Measurements from ENCODE around the gene EPN2.
A peak's percentile ranks its signal among the peaks of the same experiment; 100 is the strongest.

EPN2 gene

GRCh38 chr17:19335951-19336631 lies 98.9 kb downstream of the EPN2 start:
- DNase-seq: peak in 7 of 42 donors; percentile 7 to 43 (median 16)
- intact Hi-C loops (cut with DNase I): no loop called here

- intact Hi-C loops (cut with DNase I): no loop called here
- DNase-seq: peak in 36 of 42 donors; percentile 33 to 89 (median 65)
These were observed 100.0 kb downstream of the EPN2 start for GRCh38 chr17:19336938-19337711.

- intact Hi-C loops (cut with DNase I): no loop called here
- DNase-seq: peak in 2 of 42 donors; percentile 7 to 49
These were observed 100.5 kb downstream of the EPN2 start for GRCh38 chr17:19337712-19338023.

GRCh38 chr17:19338031-19338990 lies 101.1 kb downstream of the EPN2 start:
- intact Hi-C loops (cut with DNase I): no loop called here
- DNase-seq: peak in 38 of 42 donors; percentile 43 to 86 (median 68)

- intact Hi-C loops (cut with DNase I): no loop called here
- peak in 4 of 42 donors; percentile 7 to 43 (median 26) for DNase-seq
These were observed 102.2 kb downstream of the EPN2 start for GRCh38 chr17:19339341-19339815.

GRCh38 chr17:19341211-19341631 lies 104.1 kb downstream of the EPN2 start:
- intact Hi-C loops (cut with DNase I): no loop called here
- DNase-seq: peak in 9 of 42 donors; percentile 23 to 73 (median 42)

GRCh38 chr17:19341641-19342610 lies 104.8 kb downstream of the EPN2 start:
- peak in 8 of 42 donors; percentile 13 to 54 (median 26) for DNase-seq
- intact Hi-C loops (cut with DNase I): no loop called here

- intact Hi-C loops (cut with DNase I): no loop called here
- peak in 6 of 42 donors; percentile 10 to 45 (median 17) for DNase-seq
These were observed 105.6 kb downstream of the EPN2 start for GRCh38 chr17:19342611-19343255.

GRCh38 chr17:19343256-19343630 lies 106.1 kb downstream of the EPN2 start:
- DNase-seq: peak in 4 of 42 donors; percentile 7 to 40 (median 14)
- intact Hi-C loops (cut with DNase I): no loop called here

GRCh38 chr17:19343671-19344151 lies 106.5 kb downstream of the EPN2 start:
- peak in 5 of 42 donors; percentile 9 to 43 (median 17) for DNase-seq

GRCh38 chr17:19344311-19345066 lies 107.3 kb downstream of the EPN2 start:
- peak in 7 of 42 donors; percentile 3 to 38 (median 12) for DNase-seq
- intact Hi-C loops (cut with DNase I): no loop called here

More at GRCh38 chr17:19343671-19344151, 106.5 kb downstream of the EPN2 start:
- intact Hi-C loops (cut with DNase I): no loop called here

- intact Hi-C loops (cut with DNase I): no loop called here
- DNase-seq: peak in 9 of 42 donors; percentile 0 to 27 (median 16)
These were observed 107.9 kb downstream of the EPN2 start for GRCh38 chr17:19345067-19345460.

GRCh38 chr17:19345486-19346350 lies 108.6 kb downstream of the EPN2 start:
- intact Hi-C loops (cut with DNase I): no loop called here
- peak in 7 of 42 donors; percentile 6 to 26 (median 15) for DNase-seq

GRCh38 chr17:19346351-19347255 lies 109.4 kb downstream of the EPN2 start:
- DNase-seq: peak in 25 of 42 donors; percentile 21 to 79 (median 56)

More at GRCh38 chr17:19346351-19347255, 109.4 kb downstream of the EPN2 start:
- intact Hi-C loops (cut with DNase I): no loop called here
